ENCODE measurements around the gene TDRD12. TPM values are rescaled to one million over a fixed set of nuclear protein-coding genes. Genes with fewer than 3 reads are reported as not detected.
A peak's percentile ranks its signal among the peaks of the same experiment; 100 is the strongest.
"Not testable (repeated sequence)": the region's sequence is repeated elsewhere in the genome, so short reads cannot be mapped to it uniquely, and the experiment has no call there.

The TDRD12 gene
- polyA plus RNA-seq, 6 donors from 2014 or later = not detected

- Mint-ChIP-seq H3K4me1 (no peaks in the 10 kb centered on the region), H3K27ac (no peak overlapping the region)
Measured at GRCh38 chr19:32781280-32781679, 61.7 kb downstream of the TDRD12 start.

GRCh38 chr19:32782089-32782488 lies 62.5 kb downstream of the TDRD12 start:
- peaks cover 4 to 11% of the 10 kb centered on the region in 2 donors for H3K36me3 Mint-ChIP-seq
- not testable (repeated sequence) for ATAC-seq (ENCODE audit: low read depth in 2 of 2); H3K4me3 Mint-ChIP-seq

More at GRCh38 chr19:32781280-32781679, 61.7 kb downstream of the TDRD12 start:
- ATAC-seq (ENCODE audit: low read depth in 2 of 2) = no peak
- H3K9me3 Mint-ChIP-seq = peaks cover 8 to 28% (median 15%) of the 10 kb centered on the region in 7 donors
- peaks cover 4 to 11% of the 10 kb centered on the region in 2 donors for H3K36me3 Mint-ChIP-seq
- peaks cover 0 to 18% (median 12%) of the 10 kb centered on the region in 3 donors for H3K27me3 Mint-ChIP-seq
- DNase-seq = no peak
- H3K4me3 Mint-ChIP-seq = no peak overlapping the region

GRCh38 chr19:32787161-32787813 lies 67.7 kb downstream of the TDRD12 start:
- not testable (repeated sequence) for H3K27ac Mint-ChIP-seq; ATAC-seq (ENCODE audit: low read depth in 2 of 2); H3K4me1 Mint-ChIP-seq; H3K4me3 Mint-ChIP-seq; DNase-seq; H3K36me3 Mint-ChIP-seq
- Mint-ChIP-seq H3K27me3 (peaks cover 4 to 29% (median 14%) of the 10 kb centered on the region in 3 donors), H3K9me3 (peaks cover 0 to 22% (median 8%) of the 10 kb centered on the region in 7 donors)

More at GRCh38 chr19:32782089-32782488, 62.5 kb downstream of the TDRD12 start:
- not testable (repeated sequence) for H3K4me1 Mint-ChIP-seq, H3K27ac Mint-ChIP-seq, DNase-seq
- H3K27me3 Mint-ChIP-seq = peaks cover 0 to 26% (median 18%) of the 10 kb centered on the region in 3 donors
- H3K9me3 Mint-ChIP-seq = peaks cover 8 to 33% (median 15%) of the 10 kb centered on the region in 7 donors

- not testable (repeated sequence) for H3K4me1 Mint-ChIP-seq; DNase-seq; H3K27ac Mint-ChIP-seq; H3K36me3 Mint-ChIP-seq; ATAC-seq (ENCODE audit: low read depth in 2 of 2); H3K4me3 Mint-ChIP-seq
- Mint-ChIP-seq H3K9me3 (peaks cover 0 to 16% (median 4%) of the 10 kb centered on the region in 7 donors), H3K27me3 (peaks cover 4 to 31% (median 14%) of the 10 kb centered on the region in 3 donors)
Measured at GRCh38 chr19:32787895-32788294, 68.3 kb downstream of the TDRD12 start.

GRCh38 chr19:32789429-32789828 lies 69.9 kb downstream of the TDRD12 start:
- Mint-ChIP-seq H3K4me1 (no peaks in the 10 kb centered on the region), H3K9me3 (peaks cover 0 to 8% (median 4%) of the 10 kb centered on the region in 7 donors)
- no peak for ATAC-seq (ENCODE audit: low read depth in 2 of 2)

GRCh38 chr19:32798201-32798600 lies 78.6 kb downstream of the TDRD12 start:
- no peak overlapping the region for H3K4me3 Mint-ChIP-seq
- no peaks in the 10 kb centered on the region for H3K4me1 Mint-ChIP-seq

More at GRCh38 chr19:32789429-32789828, 69.9 kb downstream of the TDRD12 start:
- Mint-ChIP-seq H3K27ac (no peak overlapping the region), H3K4me3 (no peak overlapping the region), H3K27me3 (peaks cover 4 to 31% (median 14%) of the 10 kb centered on the region in 3 donors), H3K36me3 (no peaks in the 10 kb centered on the region)
- DNase-seq = no peak

GRCh38 chr19:32800191-32800590 lies 80.6 kb downstream of the TDRD12 start:
- no peak for DNase-seq
- Mint-ChIP-seq H3K27ac (no peak overlapping the region), H3K27me3 (peaks cover 0 to 12% (median 4%) of the 10 kb centered on the region in 3 donors), H3K9me3 (no peaks in the 10 kb centered on the region), H3K36me3 (no peaks in the 10 kb centered on the region), H3K4me1 (no peaks in the 10 kb centered on the region), H3K4me3 (no peak overlapping the region)
- no peak for ATAC-seq (ENCODE audit: low read depth in 2 of 2)

More at GRCh38 chr19:32798201-32798600, 78.6 kb downstream of the TDRD12 start:
- ATAC-seq (ENCODE audit: low read depth in 2 of 2) = no peak
- no peak overlapping the region for H3K27ac Mint-ChIP-seq
- no peak for DNase-seq
- H3K27me3 Mint-ChIP-seq = peaks cover 0 to 7% (median 4%) of the 10 kb centered on the region in 3 donors
- H3K36me3 Mint-ChIP-seq = no peaks in the 10 kb centered on the region
- no peaks in the 10 kb centered on the region for H3K9me3 Mint-ChIP-seq

- Mint-ChIP-seq H3K4me3 (no peak overlapping the region), H3K36me3 (no peaks in the 10 kb centered on the region), H3K4me1 (no peaks in the 10 kb centered on the region), H3K27ac (peak overlapping the region in 1 of 6 donors; percentile 25), H3K9me3 (no peaks in the 10 kb centered on the region), H3K27me3 (peaks cover 0 to 9% (median 4%) of the 10 kb centered on the region in 3 donors)
- ATAC-seq (ENCODE audit: low read depth in 2 of 2) (no peak), DNase-seq (no peak)
Measured at GRCh38 chr19:32800754-32801153, 81.2 kb downstream of the TDRD12 start.

GRCh38 chr19:32802840-32803239 lies 83.3 kb downstream of the TDRD12 start:
- DNase-seq (no peak), ATAC-seq (ENCODE audit: low read depth in 2 of 2) (no peak)
- no peaks in the 10 kb centered on the region for H3K4me1 Mint-ChIP-seq
- H3K36me3 Mint-ChIP-seq = no peaks in the 10 kb centered on the region
- H3K9me3 Mint-ChIP-seq = no peaks in the 10 kb centered on the region
- no peak overlapping the region for H3K27ac Mint-ChIP-seq
- H3K27me3 Mint-ChIP-seq = peaks cover 0 to 5% (median 0%) of the 10 kb centered on the region in 3 donors
- no peak overlapping the region for H3K4me3 Mint-ChIP-seq

- ATAC-seq (ENCODE audit: low read depth in 2 of 2) (no peak), DNase-seq (no peak)
- no peaks in the 10 kb centered on the region for H3K9me3 Mint-ChIP-seq
- H3K36me3 Mint-ChIP-seq = no peaks in the 10 kb centered on the region
- peaks cover 5 to 19% (median 13%) of the 10 kb centered on the region in 3 donors for H3K27me3 Mint-ChIP-seq
- no peak overlapping the region for H3K4me3 Mint-ChIP-seq
- H3K4me1 Mint-ChIP-seq = no peaks in the 10 kb centered on the region
- H3K27ac Mint-ChIP-seq = no peak overlapping the region
Measured at GRCh38 chr19:32808236-32808635, 88.7 kb downstream of the TDRD12 start.

GRCh38 chr19:32809254-32809653 lies 89.7 kb downstream of the TDRD12 start:
- Mint-ChIP-seq H3K27me3 (peaks cover 0 to 19% (median 13%) of the 10 kb centered on the region in 3 donors), H3K27ac (no peak overlapping the region), H3K4me3 (peak overlapping the region in 1 of 8 donors; percentile 59), H3K9me3 (no peaks in the 10 kb centered on the region), H3K4me1 (no peaks in the 10 kb centered on the region), H3K36me3 (no peaks in the 10 kb centered on the region)
- ATAC-seq (ENCODE audit: low read depth in 2 of 2) (no peak), DNase-seq (no peak)

GRCh38 chr19:32809754-32810153 lies 90.2 kb downstream of the TDRD12 start:
- H3K9me3 Mint-ChIP-seq = no peaks in the 10 kb centered on the region
- H3K4me1 Mint-ChIP-seq = no peaks in the 10 kb centered on the region
- H3K4me3 Mint-ChIP-seq = no peak overlapping the region
- DNase-seq (no peak), ATAC-seq (ENCODE audit: low read depth in 2 of 2) (no peak)
- no peaks in the 10 kb centered on the region for H3K36me3 Mint-ChIP-seq
- peaks cover 0 to 24% (median 13%) of the 10 kb centered on the region in 3 donors for H3K27me3 Mint-ChIP-seq
- H3K27ac Mint-ChIP-seq = no peak overlapping the region

GRCh38 chr19:32810452-32810851 lies 90.9 kb downstream of the TDRD12 start:
- Mint-ChIP-seq H3K27me3 (peaks cover 4 to 28% (median 13%) of the 10 kb centered on the region in 3 donors), H3K4me1 (no peaks in the 10 kb centered on the region), H3K9me3 (no peaks in the 10 kb centered on the region), H3K4me3 (no peak overlapping the region), H3K27ac (peak overlapping the region in 1 of 6 donors; percentile 37), H3K36me3 (no peaks in the 10 kb centered on the region)
- DNase-seq (no peak), ATAC-seq (ENCODE audit: low read depth in 2 of 2) (no peak)

- Mint-ChIP-seq H3K4me3 (no peak overlapping the region), H3K27ac (no peak overlapping the region), H3K9me3 (no peaks in the 10 kb centered on the region), H3K4me1 (no peaks in the 10 kb centered on the region), H3K36me3 (no peaks in the 10 kb centered on the region), H3K27me3 (peaks cover 7 to 28% (median 13%) of the 10 kb centered on the region in 3 donors)
- no peak for ATAC-seq (ENCODE audit: low read depth in 2 of 2)
- DNase-seq = no peak
Measured at GRCh38 chr19:32811151-32811550, 91.6 kb downstream of the TDRD12 start.

Measured in naive B cell (primary cell).